GM21723 (cell line): ENCODE measurements around the gene OVAAL.

Experiments used
- ATAC-seq: cut with Tn5 transposase; IDR thresholded peaks from one replicate; pipeline ENCODE4 v1.9.1; 2021; ENCODE audit warnings: mild to moderate bottlenecking, moderate library complexity; ENCODE audit not compliant: unreplicated experiment

OVAAL gene

GRCh38 chr1:180558664-180559063 lies at the start of gene OVAAL:
TSS of gene OVAAL (plus strand) at chr1:180558964.
- no peak for ATAC-seq

GRCh38 chr1:180510882-180511281 lies 47.9 kb upstream of the OVAAL start:
- no peak for ATAC-seq

- ATAC-seq = no peak
These were observed 45.2 kb upstream of the OVAAL start for GRCh38 chr1:180513531-180513930.

- ATAC-seq = no peak
These were observed 43.4 kb upstream of the OVAAL start for GRCh38 chr1:180515364-180515763.

- ATAC-seq = peak; percentile 100
These were observed 42.8 kb upstream of the OVAAL start for GRCh38 chr1:180515857-180516388.

- ATAC-seq = no peak
These were observed 38.9 kb upstream of the OVAAL start for GRCh38 chr1:180519846-180520245.

GRCh38 chr1:180521474-180522212 lies 37.1 kb upstream of the OVAAL start:
- no peak for ATAC-seq

- ATAC-seq = no peak
These were observed 36.6 kb upstream of the OVAAL start for GRCh38 chr1:180522213-180522515.

- no peak for ATAC-seq
These were observed 34.4 kb upstream of the OVAAL start for GRCh38 chr1:180524160-180524914.

- no peak for ATAC-seq
These were observed 33.6 kb upstream of the OVAAL start for GRCh38 chr1:180524915-180525714.

GRCh38 chr1:180525715-180526039 lies 33.1 kb upstream of the OVAAL start:
- ATAC-seq = no peak

- ATAC-seq = no peak
These were observed 31.6 kb upstream of the OVAAL start for GRCh38 chr1:180527101-180527669.

GRCh38 chr1:180528868-180529470 lies 29.8 kb upstream of the OVAAL start:
- ATAC-seq = no peak

- ATAC-seq = no peak
These were observed 28.3 kb upstream of the OVAAL start for GRCh38 chr1:180530501-180530900.

- ATAC-seq = no peak
These were observed 25.9 kb upstream of the OVAAL start for GRCh38 chr1:180532854-180533253.

GRCh38 chr1:180533266-180533987 lies 25.3 kb upstream of the OVAAL start:
- ATAC-seq = peak; percentile 78

GRCh38 chr1:180534214-180534613 lies 24.6 kb upstream of the OVAAL start:
- ATAC-seq = no peak

GRCh38 chr1:180535418-180535999 lies 23.3 kb upstream of the OVAAL start:
- ATAC-seq = no peak

GRCh38 chr1:180536821-180537372 lies 21.9 kb upstream of the OVAAL start:
- ATAC-seq = no peak

- ATAC-seq = no peak
These were observed 19.6 kb upstream of the OVAAL start for GRCh38 chr1:180539136-180539535.
